ENCODE measurements around the gene CDHR3. TPM values are rescaled to one million over a fixed set of nuclear protein-coding genes. Genes with fewer than 3 reads are reported as not detected.

Gene CDHR3
- total RNA-seq, 1 donor from 2014 or later: 0.75 TPM

GRCh38 chr7:106062006-106062405 lies 98.9 kb downstream of the CDHR3 start:
- DNase-seq: no peak
- POLR2A ChIA-PET: interaction anchor here (0.6 to 9.9 kb wide), 20 partner anchors 11 to 1681 kb away, joined by 3 to 402 read pairs (median 6); partner anchors contain the start of gene SYPL1
- CTCF ChIA-PET: interaction anchor here (2.3 to 9.5 kb wide), 4 partner anchors 12 to 92 kb away, joined by 10 to 247 read pairs (median 82); partner anchors contain the start of gene SYPL1
- no peaks in the 10 kb centered on the region for H3K27me3 Mint-ChIP-seq
- H3K4me3 Mint-ChIP-seq: peak overlapping the region; percentile 62
- ATAC-seq (ENCODE audit: low read depth): peak; percentile 8
- peaks cover 2% of the 10 kb centered on the region for H3K9me3 Mint-ChIP-seq
- H3K36me3 Mint-ChIP-seq (ENCODE audit: low read depth): peaks cover 1% of the 10 kb centered on the region
- H3K27ac Mint-ChIP-seq: peak overlapping the region; percentile 99
- no peak for TF ChIP-seq CTCF (IDR thresholded peaks at IDR 0.05)
- intact Hi-C loops (cut with micrococcal nuclease): no loop called here
- peaks cover 95% of the 10 kb centered on the region for H3K4me1 Mint-ChIP-seq

- H3K27ac Mint-ChIP-seq: peak overlapping the region; percentile 99
- peak overlapping the region; percentile 62 for H3K4me3 Mint-ChIP-seq
- CTCF ChIA-PET: interaction anchor here (2.3 to 9.5 kb wide), 3 partner anchors 11 to 91 kb away, joined by 11 to 247 read pairs (median 152); no protein-coding TSS in a partner anchor
- no peak for DNase-seq
- H3K27me3 Mint-ChIP-seq: no peaks in the 10 kb centered on the region
- peaks cover 2% of the 10 kb centered on the region for H3K9me3 Mint-ChIP-seq
- intact Hi-C loops (cut with micrococcal nuclease): no loop called here
- peaks cover 95% of the 10 kb centered on the region for H3K4me1 Mint-ChIP-seq
- no peak for TF ChIP-seq CTCF (IDR thresholded peaks at IDR 0.05)
- peaks cover 1% of the 10 kb centered on the region for H3K36me3 Mint-ChIP-seq (ENCODE audit: low read depth)
- no peak for ATAC-seq (ENCODE audit: low read depth)
- POLR2A ChIA-PET: interaction anchor here (0.6 to 9.9 kb wide), 10 partner anchors 10 to 103 kb away, joined by 3 to 402 read pairs (median 6); partner anchors contain the start of gene SYPL1
These were observed 99.5 kb downstream of the CDHR3 start for GRCh38 chr7:106062521-106062931.

- intact Hi-C loops (cut with micrococcal nuclease): no loop called here
- TF ChIP-seq CTCF (IDR thresholded peaks at IDR 0.05): no peak
- peaks cover 2% of the 10 kb centered on the region for H3K9me3 Mint-ChIP-seq
- POLR2A ChIA-PET: interaction anchor here (8.9 to 9.9 kb wide), 2 partner anchors 10 to 46 kb away, joined by 351 to 402 read pairs; partner anchors contain the start of gene SYPL1
- no peak for DNase-seq
- H3K27me3 Mint-ChIP-seq: no peaks in the 10 kb centered on the region
- peak overlapping the region; percentile 62 for H3K4me3 Mint-ChIP-seq
- H3K36me3 Mint-ChIP-seq (ENCODE audit: low read depth): peaks cover 1% of the 10 kb centered on the region
- no peak for ATAC-seq (ENCODE audit: low read depth)
- H3K4me1 Mint-ChIP-seq: peaks cover 95% of the 10 kb centered on the region
- CTCF ChIA-PET: interaction anchor here (7.3 kb wide), 1 partner anchor 11 kb away, joined by 152 read pairs; no protein-coding TSS in a partner anchor
- H3K27ac Mint-ChIP-seq: peak overlapping the region; percentile 99
These were observed 100.0 kb downstream of the CDHR3 start for GRCh38 chr7:106063024-106063423.

- ChIA-PET CTCF (no interaction called here), POLR2A (interaction anchor here (1.1 to 9.9 kb wide), 3 partner anchors 9 to 45 kb away, joined by 4 to 402 read pairs (median 351); partner anchors contain the start of gene SYPL1)
- intact Hi-C loops (cut with micrococcal nuclease): no loop called here
- no peak for TF ChIP-seq CTCF (IDR thresholded peaks at IDR 0.05)
- H3K4me3 Mint-ChIP-seq: peak overlapping the region; percentile 62
- ATAC-seq (ENCODE audit: low read depth) (no peak), DNase-seq (no peak)
- H3K27me3 Mint-ChIP-seq: no peaks in the 10 kb centered on the region
- H3K36me3 Mint-ChIP-seq (ENCODE audit: low read depth): peaks cover 1% of the 10 kb centered on the region
- H3K9me3 Mint-ChIP-seq: peaks cover 2% of the 10 kb centered on the region
- peaks cover 95% of the 10 kb centered on the region for H3K4me1 Mint-ChIP-seq
- H3K27ac Mint-ChIP-seq: peak overlapping the region; percentile 99
These were observed 100.6 kb downstream of the CDHR3 start for GRCh38 chr7:106063692-106064091.

GRCh38 chr7:106064316-106064715 lies 101.3 kb downstream of the CDHR3 start:
- TF ChIP-seq CTCF (IDR thresholded peaks at IDR 0.05): no peak
- DNase-seq (no peak), ATAC-seq (ENCODE audit: low read depth) (no peak)
- Mint-ChIP-seq H3K27me3 (no peaks in the 10 kb centered on the region), H3K27ac (peak overlapping the region; percentile 99), H3K4me1 (peaks cover 95% of the 10 kb centered on the region), H3K9me3 (peaks cover 2% of the 10 kb centered on the region), H3K4me3 (no peak overlapping the region), H3K36me3 (ENCODE audit: low read depth) (peaks cover 1% of the 10 kb centered on the region)
- intact Hi-C loops (cut with micrococcal nuclease): no loop called here
- ChIA-PET POLR2A (interaction anchor here (0.7 to 9.9 kb wide), 4 partner anchors 10 to 295 kb away, joined by 3 to 351 read pairs (median 5); partner anchors contain the start of gene SYPL1), CTCF (interaction anchor here (1.0 to 2.2 kb wide), 2 partner anchors 16 to 89 kb away, joined by 4 to 7 read pairs; no protein-coding TSS in a partner anchor)
